HCT116 (cell line): ENCODE measurements around the gene ATP5F1E. TPM values are rescaled to one million over a fixed set of nuclear protein-coding genes. Genes with fewer than 3 reads are reported as not detected.

Source experiments
- ATAC-seq: fragments of 200-7000 bp; cut with Tn5 transposase; 2 replicates; pipeline ENCODE4 v1.9.1; 2020; ENCODE audit warnings: mild to moderate bottlenecking, moderate library complexity
- BruUV-seq: library from RNA; stranded (reverse); fragments of 400-500 nt; replicated peaks from 2 replicates; lab custom pipeline; 2021; lab: Mats Ljungman, UMichigan
- CTCF ChIA-PET: fragments of 300-600 bp; sonication (Branson Sonifier 250); formaldehyde crosslinking; loops from one replicate; lab custom pipeline; 2021; ENCODE audit warnings: antibody characterized with exemption; lab: Charles Lee
- POLR2A ChIA-PET: fragments of 300-600, 350-600 bp; sonication (Branson Sonifier 250); formaldehyde crosslinking; loops from one replicate; lab custom pipeline; 2021; ENCODE audit warnings: antibody characterized with exemption; lab: Charles Lee
- RAD21 ChIA-PET, 2 experiments: fragments of 300-600 bp; sonication (Branson Sonifier 250); formaldehyde crosslinking; loops; one replicate each; lab custom pipeline; 2023; ENCODE audit warnings: low total read pairs in 2 of 2; ENCODE audit not compliant: uncharacterized antibody in 2 of 2, unreplicated experiment in 2 of 2, low non-redundant PET in 1 of 2; lab: Charles Lee
- DNase-seq: peaks from one replicate; pipeline ENCODE4 v3.0.0-alpha.2; 2010; ENCODE audit warnings: low read depth, low spot score
- H2AFZ ChIP-seq: fragments of 200-600 bp; shearing (Covaris generic), sonication (generic); 2 replicates; pipeline ENCODE4 v1.6.1; 2017; ENCODE audit warnings: low read depth, mixed run types, mixed read lengths, antibody characterized with exemption, low read length; ENCODE audit not compliant: poor library complexity, severe bottlenecking
- H3K27ac ChIP-seq: 2 replicates; pipeline ENCODE4 v1.5.1; 2012; ENCODE audit warnings: low read depth, low read length
- H3K27me3 ChIP-seq: fragments of 200-600 bp; sonication (generic); 2 replicates; pipeline ENCODE4 v1.6.1; 2016; ENCODE audit warnings: mixed run types, low read length, mixed read lengths; ENCODE audit not compliant: insufficient read depth
- H3K36me3 ChIP-seq, 2 experiments: fragments of 200-500 bp in 1 of 2; fragments of 200-600 bp in 1 of 2; sonication (Bioruptor generic) in 1 of 2; sonication (generic) in 1 of 2; 2 replicates each; pipeline versions ENCODE4 v1.5.1 to v1.6.1; 2014 to 2016; ENCODE audit warnings: low read length in 2 of 2, inconsistent platforms in 1 of 2, mixed read lengths in 1 of 2, mixed run types in 1 of 2; ENCODE audit not compliant: insufficient read depth in 2 of 2, control insufficient read depth in 1 of 2
- H3K4me1 ChIP-seq, 2 experiments: fragments of 200-600 bp in 1 of 2; sonication (generic) in 1 of 2; 2 replicates each; pipeline versions ENCODE4 v1.5.1 to v1.6.1; 2012 to 2017; ENCODE audit warnings: low read length in 2 of 2, inconsistent platforms in 1 of 2, mild to moderate bottlenecking in 1 of 2, mixed read lengths in 1 of 2, mixed run types in 1 of 2, moderate library complexity in 1 of 2; ENCODE audit not compliant: insufficient read depth in 2 of 2, control insufficient read depth in 1 of 2
- H3K4me2 ChIP-seq: fragments of 200-600 bp; sonication (generic); 2 replicates; pipeline ENCODE4 v1.6.1; 2017; ENCODE audit warnings: mixed run types, low read length, mixed read lengths
- H3K4me3 ChIP-seq, 2 experiments: fragments of 200-600 bp in 1 of 2; sonication (generic) in 1 of 2; replicated peaks in 1 of 2; 2 replicates each; pipeline ENCODE4 v1.5.1; 2011 to 2016; ENCODE audit warnings: low read length in 2 of 2, control low read depth in 1 of 2, low read depth in 1 of 2, mild to moderate bottlenecking in 1 of 2, mixed read lengths in 1 of 2, mixed run types in 1 of 2
- H3K79me2 ChIP-seq: fragments of 200-600 bp; sonication (generic); 2 replicates; pipeline ENCODE4 v1.6.1; 2017; ENCODE audit warnings: mild to moderate bottlenecking, mixed run types, low read length, moderate library complexity, mixed read lengths; ENCODE audit not compliant: insufficient read depth
- H3K9ac ChIP-seq: fragments of 200-600 bp; sonication (generic); 2 replicates; pipeline ENCODE4 v1.6.1; 2016; ENCODE audit warnings: low read length, mixed read lengths
- H3K9me2 ChIP-seq: fragments of 200-600 bp; sonication (generic), shearing (Covaris generic); 2 replicates; pipeline ENCODE4 v1.6.1; 2017; ENCODE audit warnings: mixed run types, mild to moderate bottlenecking, moderate library complexity; ENCODE audit not compliant: insufficient read depth
- H3K9me3 ChIP-seq, 2 experiments: fragments of 200-500 bp in 1 of 2; fragments of 200-600 bp in 1 of 2; sonication (Bioruptor generic) in 1 of 2; sonication (generic) in 1 of 2; 2 replicates each; pipeline ENCODE4 v1.6.1; 2014 to 2017; ENCODE audit warnings: low read length in 2 of 2, mixed read lengths in 2 of 2, inconsistent platforms in 1 of 2, low read depth in 1 of 2, mild to moderate bottlenecking in 1 of 2, mixed run types in 1 of 2, moderate library complexity in 1 of 2; ENCODE audit not compliant: control insufficient read depth in 1 of 2, insufficient read depth in 1 of 2
- H4K20me1 ChIP-seq: fragments of 200-600 bp; sonication (generic), shearing (Covaris generic); 2 replicates; pipeline ENCODE4 v1.6.1; 2017; ENCODE audit warnings: mixed run types, mild to moderate bottlenecking, moderate library complexity; ENCODE audit not compliant: insufficient read depth
- ATF3 ChIP-seq: IDR thresholded peaks from 2 replicates; pipeline ENCODE4 v1.6.1; 2012
- CBX3 ChIP-seq: IDR thresholded peaks from 2 replicates; pipeline ENCODE4 v1.6.1; 2012; ENCODE audit warnings: low read depth
- CEBPB ChIP-seq: IDR thresholded peaks from 2 replicates; pipeline ENCODE4 v1.6.1; 2012; ENCODE audit warnings: low read depth
- CTCF ChIP-seq, 3 experiments: fragments of 200-600 bp in 1 of 3; sonication (generic) in 1 of 3; IDR thresholded peaks in 2 of 3; conservative IDR thresholded peaks in 1 of 3; 2 replicates each; pipeline ENCODE4 v1.5.1; 2012 to 2017; ENCODE audit warnings: low read depth in 2 of 3, low read length in 2 of 3, antibody characterized with exemption in 1 of 3, borderline replicate concordance in 1 of 3, control low read depth in 1 of 3, mild to moderate bottlenecking in 1 of 3, mixed read lengths in 1 of 3, mixed run types in 1 of 3, moderate library complexity in 1 of 3; ENCODE audit not compliant: insufficient read depth in 1 of 3
- JUND ChIP-seq: IDR thresholded peaks from 2 replicates; pipeline ENCODE4 v1.6.1; 2012
- MAX ChIP-seq: IDR thresholded peaks from 2 replicates; pipeline ENCODE4 v1.6.1; 2012
- POLR2A ChIP-seq: IDR thresholded peaks from 2 replicates; pipeline ENCODE4 v1.7.0; 2011; ENCODE audit warnings: borderline replicate concordance; ENCODE audit not compliant: insufficient read depth, insufficient read length; ENCODE audit errors: extremely low read depth
- REST ChIP-seq: IDR thresholded peaks from 2 replicates; pipeline ENCODE4 v1.6.1; 2012; ENCODE audit warnings: low read depth
- SIN3A ChIP-seq: IDR thresholded peaks from 2 replicates; pipeline ENCODE4 v1.6.1; 2012; ENCODE audit warnings: low read depth
- TCF7L2 ChIP-seq: IDR thresholded peaks from 2 replicates; pipeline ENCODE4 v1.7.0; 2011; ENCODE audit warnings: borderline replicate concordance, inconsistent platforms; ENCODE audit not compliant: insufficient read depth, insufficient read length; ENCODE audit errors: extremely low read depth
- ZFX ChIP-seq: fragments of 450-650 bp; IDR thresholded peaks from 2 replicates; pipeline ENCODE4 v1.6.1; 2017
- intact Hi-C: fragments of 100-400 bp; cut with micrococcal nuclease; formaldehyde crosslinking; loops from 2 replicates; pipeline ENCODE4 v1.10.0; 2022
- total RNA-seq: library from RNA; stranded (reverse); gene quantifications from one replicate; pipeline ENCODE4 v1.2.1, GENCODE V29; 2021; ENCODE audit not compliant: unreplicated experiment

ATP5F1E gene
- total RNA-seq, 1 experiment from 2014 or later = 72.8 TPM

GRCh38 chr20:59013959-59014608, 18.1 kb downstream of the ATP5F1E start:
- RAD21 ChIA-PET = no interaction called here

GRCh38 chr20:59013031-59013951, 18.8 kb downstream of the ATP5F1E start:
- Histone ChIP-seq H4K20me1 (no peaks in the 10 kb centered on the region), H3K79me2 (no peaks in the 10 kb centered on the region), H2AFZ (no peak overlapping the region), H3K4me1 (peaks cover 3 to 18% of the 10 kb centered on the region in 2 experiments; a peak in 3 of 4 replicates), H3K9me3 (no peaks in the 10 kb centered on the region), H3K36me3 (no peaks in the 10 kb centered on the region), H3K9me2 (no peaks in the 10 kb centered on the region), H3K4me2 (no peak overlapping the region), H3K27me3 (no peaks in the 10 kb centered on the region), H3K27ac (no peak overlapping the region), H3K9ac (no peak overlapping the region), H3K4me3 (no peak overlapping the region)
- POLR2A ChIA-PET = no interaction called here
- CTCF ChIA-PET = no interaction called here
- RAD21 ChIA-PET = no interaction called here
- ATAC-seq (no peak), DNase-seq (no peak)
- no TSS peak for BruUV-seq
- intact Hi-C loops = no loop called here
- TF ChIP-seq SIN3A (no peak), CBX3 (no peak), CEBPB (no peak), POLR2A (no peak), TCF7L2 (no peak), REST (no peak), JUND (no peak), MAX (no peak), CTCF (IDR thresholded peaks at IDR 0.05 in 2 of 3, conservative IDR thresholded peaks at IDR 0.05 in 1 of 3; ENCODE audit: borderline replicate concordance in 1 of 3, insufficient read depth in 1 of 3, low read depth in 2 of 3, low read length in 2 of 3) (no peak)

More at GRCh38 chr20:59013959-59014608, 18.1 kb downstream of the ATP5F1E start:
- no peaks in the 10 kb centered on the region for H3K27me3 ChIP-seq
- H2AFZ ChIP-seq = no peak overlapping the region
- no peaks in the 10 kb centered on the region for H3K9me2 ChIP-seq
- H4K20me1 ChIP-seq = no peaks in the 10 kb centered on the region
- no peak overlapping the region for H3K9ac ChIP-seq
- TF ChIP-seq ZFX (no peak), ATF3 (no peak), CEBPB (no peak)
- DNase-seq (no peak), ATAC-seq (no peak)
- ChIA-PET CTCF (no interaction called here), POLR2A (no interaction called here)
- peaks cover 3 to 18% of the 10 kb centered on the region in 2 experiments; a peak in 3 of 4 replicates for H3K4me1 ChIP-seq
- H3K4me3 ChIP-seq = no peak overlapping the region
- H3K9me3 ChIP-seq = no peaks in the 10 kb centered on the region
- no peaks in the 10 kb centered on the region for H3K36me3 ChIP-seq
- H3K27ac ChIP-seq = no peak overlapping the region
- no TSS peak for BruUV-seq
- H3K79me2 ChIP-seq = no peaks in the 10 kb centered on the region
- no peak overlapping the region for H3K4me2 ChIP-seq
- intact Hi-C loops = no loop called here
